ENCODE data around the gene NPY4R2.
"Not testable (repeated sequence)": the region's sequence is repeated elsewhere in the genome, so short reads cannot be mapped to it uniquely, and the experiment has no call there.

Gene NPY4R2

GRCh38 chr10:47918475-47918874 is at the start of gene NPY4R2:
Gene NPY4R2, plus strand, starts transcription at chr10:47918662. Its CDS starts 3,326 bp downstream, at chr10:47921988.
- DNase-seq = not testable (repeated sequence)

- not testable (repeated sequence) for DNase-seq
These were observed 47.6 kb upstream of the NPY4R2 start for GRCh38 chr10:47870887-47871286.

GRCh38 chr10:47871485-47872180 is 46.8 kb upstream of the NPY4R2 start:
- not testable (repeated sequence) for DNase-seq

GRCh38 chr10:47872236-47872635 is 46.2 kb upstream of the NPY4R2 start:
- not testable (repeated sequence) for DNase-seq

GRCh38 chr10:47884239-47884638 is 34.2 kb upstream of the NPY4R2 start:
- not testable (repeated sequence) for DNase-seq

GRCh38 chr10:47884934-47885333 is 33.5 kb upstream of the NPY4R2 start:
- not testable (repeated sequence) for DNase-seq

GRCh38 chr10:47886356-47886755 is 32.1 kb upstream of the NPY4R2 start:
- not testable (repeated sequence) for DNase-seq

GRCh38 chr10:47886827-47887226 is 31.6 kb upstream of the NPY4R2 start:
- DNase-seq = not testable (repeated sequence)

- DNase-seq = not testable (repeated sequence)
These were observed 27.7 kb upstream of the NPY4R2 start for GRCh38 chr10:47890737-47891136.

- not testable (repeated sequence) for DNase-seq
These were observed 25.8 kb upstream of the NPY4R2 start for GRCh38 chr10:47892494-47893261.

- not testable (repeated sequence) for DNase-seq
These were observed 23.9 kb upstream of the NPY4R2 start for GRCh38 chr10:47894571-47894970.

GRCh38 chr10:47897813-47898212 is 20.6 kb upstream of the NPY4R2 start:
- not testable (repeated sequence) for DNase-seq

GRCh38 chr10:47909333-47909732 is 9.1 kb upstream of the NPY4R2 start:
- DNase-seq = not testable (repeated sequence)

GRCh38 chr10:47910486-47910885 is 8.0 kb upstream of the NPY4R2 start:
- DNase-seq = not testable (repeated sequence)

- DNase-seq = not testable (repeated sequence)
These were observed 4.4 kb upstream of the NPY4R2 start for GRCh38 chr10:47914052-47914451.

- not testable (repeated sequence) for DNase-seq
These were observed 2.5 kb upstream of the NPY4R2 start for GRCh38 chr10:47915849-47916548.

GRCh38 chr10:47920610-47921009 is 2.1 kb downstream of the NPY4R2 start:
- DNase-seq = not testable (repeated sequence)

- not testable (repeated sequence) for DNase-seq
These were observed 4.0 kb downstream of the NPY4R2 start for GRCh38 chr10:47922503-47922902.

- DNase-seq = not testable (repeated sequence)
These were observed 6.2 kb downstream of the NPY4R2 start for GRCh38 chr10:47924628-47925027.

GRCh38 chr10:47927147-47927916 is 8.9 kb downstream of the NPY4R2 start:
- DNase-seq = not testable (repeated sequence)

- DNase-seq = not testable (repeated sequence)
These were observed 9.8 kb downstream of the NPY4R2 start for GRCh38 chr10:47928225-47928624.

GRCh38 chr10:47932824-47933223 is 14.4 kb downstream of the NPY4R2 start:
- DNase-seq = not testable (repeated sequence)
